Testis (tissue), 2 donors: ENCODE data around the gene CCDC175.

ENCODE experiments used
- CTCF ChIP-seq, 3 experiments: fragments of 450-650 bp in 2 of 3; fragments of 200-600 bp in 1 of 3; sonication (generic) in 1 of 3; IDR thresholded peaks; one replicate each; pipeline ENCODE4 v1.5.1; 2016 to 2019; ENCODE audit warnings: antibody characterized with exemption in 3 of 3, mild to moderate bottlenecking in 2 of 3, moderate library complexity in 1 of 3
- POLR2A ChIP-seq: fragments of 450-650 bp; IDR thresholded peaks from one replicate; pipeline ENCODE4 v1.6.1; 2017; ENCODE audit warnings: antibody characterized with exemption, mild to moderate bottlenecking, moderate library complexity

DNA sequence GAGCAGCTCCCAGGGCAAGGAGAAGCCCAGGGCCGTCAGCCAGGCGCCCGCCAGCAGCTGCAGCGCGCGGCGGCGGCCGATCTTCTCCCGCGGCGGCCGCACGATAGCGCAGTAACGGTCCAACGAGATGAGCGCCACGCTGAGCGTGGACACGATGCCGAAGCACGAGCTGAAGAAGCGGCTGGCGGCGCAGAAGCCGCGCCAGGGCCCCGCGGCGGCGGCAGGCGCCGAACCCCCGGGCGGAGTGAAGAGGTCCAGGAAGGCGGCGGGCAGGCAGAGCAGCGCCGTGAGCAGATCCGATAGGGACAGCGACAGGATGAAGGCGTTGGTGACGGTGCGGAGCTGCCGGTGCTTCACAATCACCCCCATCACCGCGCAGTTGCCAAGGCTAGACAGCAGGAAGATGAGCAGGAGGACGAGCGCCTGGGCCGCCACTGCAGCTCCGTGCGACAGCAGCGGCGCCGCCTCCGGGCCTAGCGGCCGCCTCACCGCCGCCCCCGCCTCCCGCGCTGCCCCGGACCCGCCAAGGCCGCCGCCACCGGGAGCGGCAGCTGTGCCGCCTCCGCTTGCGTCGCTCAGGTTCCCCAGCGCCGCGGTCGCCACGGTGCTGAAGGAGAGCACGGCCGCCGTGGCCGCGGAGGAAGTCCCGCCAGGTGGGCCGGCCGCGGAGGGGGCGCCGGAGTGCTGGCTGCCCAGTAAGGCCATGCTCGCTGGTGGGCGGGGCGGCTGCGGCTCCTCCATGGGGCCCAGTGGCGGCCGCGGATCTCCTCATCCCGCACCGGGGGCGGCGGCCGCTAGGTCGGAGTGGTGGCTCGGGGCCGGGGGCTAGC lies 111.9 kb downstream of the CCDC175 start:
- TF ChIP-seq POLR2A (no peak), CTCF (IDR thresholded peaks at IDR 0.05) (no peak)
